ENCODE data around the gene RASSF4. TPM values are rescaled to one million over a fixed set of nuclear protein-coding genes. Genes with fewer than 3 reads are reported as not detected.
A peak's percentile ranks its signal among the peaks of the same experiment; 100 is the strongest.

Gene RASSF4
- total RNA-seq, 1 experiment from 2014 or later: 11.5 TPM

GRCh38 chr10:44936314-44936975 is 23.2 kb upstream of the RASSF4 start:
- no CpG with 5 or more reads among the region's 7 CpGs for WGBS (ENCODE audit: extremely low coverage, insufficient read length, low lambda C conversion rate)
- no peak for TF ChIP-seq CTCF (conservative IDR thresholded peaks at IDR 0.05)
- H3K56ac ChIP-seq (ENCODE audit: insufficient read length, low read depth, low read length): no peak overlapping the region

More at GRCh38 chr10:44936314-44936975, 23.2 kb upstream of the RASSF4 start:
- Mint-ChIP-seq H3K27me3 (ENCODE audit: low read depth) (peaks cover 8% of the 10 kb centered on the region), H3K4me3 (no peak overlapping the region), H3K36me3 (ENCODE audit: insufficient read depth in 1 of 3, low read depth in 3 of 3) (no peaks in the 10 kb centered on the region), H3K9me3 (peaks cover 2 to 15% of the 10 kb centered on the region in 2 experiments; a peak in 2 of 5 replicates), H3K27ac (no peak overlapping the region), H3K4me1 (peaks cover 0 to 8% of the 10 kb centered on the region in 2 experiments; a peak in 3 of 4 replicates)
- no peak overlapping the region for H3K27ac ChIP-seq (ENCODE audit: insufficient read length, low read depth, low read length)
- no peak overlapping the region for H3K23ac ChIP-seq (ENCODE audit: insufficient read length, low read depth, low read length)
- H4K91ac ChIP-seq (ENCODE audit: insufficient read length, low read depth, low read length): no peak overlapping the region
- no peaks in the 10 kb centered on the region for H3K23me2 ChIP-seq (ENCODE audit: insufficient read length, low read depth, low read length, poor library complexity, severe bottlenecking)
- no peak overlapping the region for H2BK15ac ChIP-seq (ENCODE audit: low read depth, low read length)
- H3K4me1 ChIP-seq (ENCODE audit: insufficient read depth, low read length): no peaks in the 10 kb centered on the region; the same call in 1 of the 2 replicates
- H2BK12ac ChIP-seq (ENCODE audit: insufficient read length, low read depth, low read length): no peak overlapping the region
- no peak overlapping the region for H3K4ac ChIP-seq (ENCODE audit: low read depth, low read length)
- H3K9me3 ChIP-seq (ENCODE audit: control insufficient read depth, low read depth, low read length): no peaks in the 10 kb centered on the region
- no peaks in the 10 kb centered on the region for H3K27me3 ChIP-seq (ENCODE audit: insufficient read depth, low read length)
- no peak overlapping the region for H2BK5ac ChIP-seq (ENCODE audit: insufficient read length, low read length)
- no peak overlapping the region for H2AFZ ChIP-seq (ENCODE audit: low read length)
- no peaks in the 10 kb centered on the region for H3K79me1 ChIP-seq (ENCODE audit: insufficient read depth, low read depth, low read length, poor library complexity, severe bottlenecking)
- H2AK5ac ChIP-seq (ENCODE audit: insufficient read length, low read length): no peak overlapping the region
- no peak overlapping the region for H2BK120ac ChIP-seq (ENCODE audit: low read depth, low read length, poor library complexity, severe bottlenecking)
- no peak overlapping the region for H4K5ac ChIP-seq (ENCODE audit: insufficient read length, low read depth, low read length)
- no peak overlapping the region for H3T11ph ChIP-seq (ENCODE audit: low read length)
- no peaks in the 10 kb centered on the region for H4K20me1 ChIP-seq (ENCODE audit: control insufficient read depth, insufficient read depth, insufficient read length)
- H3K18ac ChIP-seq (ENCODE audit: insufficient read length, low read depth, low read length): no peak overlapping the region
- no peaks in the 10 kb centered on the region for H3K79me2 ChIP-seq (ENCODE audit: insufficient read depth, low read length)
- H3K9ac ChIP-seq (ENCODE audit: extremely low read depth, insufficient read length, low read length): no peak overlapping the region
- DNase-seq: peak; percentile 8
- no peak overlapping the region for H2BK20ac ChIP-seq (ENCODE audit: low read depth, low read length, poor library complexity, severe bottlenecking)
- H3K14ac ChIP-seq (ENCODE audit: insufficient read depth, low read length): no peak overlapping the region
- H3K4me2 ChIP-seq (ENCODE audit: insufficient read depth, insufficient read length, low read length): no peak overlapping the region
- no peak overlapping the region for H4K8ac ChIP-seq (replicated peaks; ENCODE audit: insufficient read length, low read depth, low read length)
